HG03575 (cell line): ENCODE measurements around the gene MUL1.

Experiments used
- ATAC-seq: cut with Tn5 transposase; IDR thresholded peaks from one replicate; pipeline ENCODE4 v1.9.1; 2021; ENCODE audit not compliant: unreplicated experiment, insufficient number of reproducible peaks, low FRiP score; ENCODE audit errors: extremely low read depth

The MUL1 gene

GRCh38 chr1:20474333-20474975, 33.5 kb downstream of the MUL1 start:
- no peak for ATAC-seq

- ATAC-seq, result no peak
These were observed 34.1 kb downstream of the MUL1 start for GRCh38 chr1:20473894-20474293.

GRCh38 chr1:20472860-20473711, 34.9 kb downstream of the MUL1 start:
- ATAC-seq, result no peak

- no peak for ATAC-seq
These were observed 35.8 kb downstream of the MUL1 start for GRCh38 chr1:20472121-20472520.

- ATAC-seq, result no peak
These were observed 37.8 kb downstream of the MUL1 start for GRCh38 chr1:20470194-20470593.

- no peak for ATAC-seq
These were observed 38.4 kb downstream of the MUL1 start for GRCh38 chr1:20469406-20470076.

GRCh38 chr1:20466273-20466672, 41.7 kb downstream of the MUL1 start:
- no peak for ATAC-seq

GRCh38 chr1:20465187-20465586, 42.8 kb downstream of the MUL1 start:
- ATAC-seq, result no peak

- no peak for ATAC-seq
These were observed 44.4 kb downstream of the MUL1 start for GRCh38 chr1:20463502-20463901.

- ATAC-seq, result no peak
These were observed 45.6 kb downstream of the MUL1 start for GRCh38 chr1:20462397-20462796.

- ATAC-seq, result no peak
These were observed 49.2 kb downstream of the MUL1 start for GRCh38 chr1:20458717-20459116.

- no peak for ATAC-seq
These were observed 53.9 kb downstream of the MUL1 start for GRCh38 chr1:20454004-20454403.

GRCh38 chr1:20449735-20450311, 58.1 kb downstream of the MUL1 start:
- no peak for ATAC-seq
